GM18498 (cell line): ENCODE measurements around the gene FBXL17.

ENCODE experiments used
- ATAC-seq: cut with Tn5 transposase; IDR thresholded peaks from one replicate; pipeline ENCODE4 v1.9.1; 2021; ENCODE audit warnings: mild to moderate bottlenecking, moderate library complexity; ENCODE audit not compliant: unreplicated experiment

Gene FBXL17

GRCh38 chr5:107874795-107875194 lies 507.1 kb downstream of the FBXL17 start:
- ATAC-seq = no peak

DNA sequence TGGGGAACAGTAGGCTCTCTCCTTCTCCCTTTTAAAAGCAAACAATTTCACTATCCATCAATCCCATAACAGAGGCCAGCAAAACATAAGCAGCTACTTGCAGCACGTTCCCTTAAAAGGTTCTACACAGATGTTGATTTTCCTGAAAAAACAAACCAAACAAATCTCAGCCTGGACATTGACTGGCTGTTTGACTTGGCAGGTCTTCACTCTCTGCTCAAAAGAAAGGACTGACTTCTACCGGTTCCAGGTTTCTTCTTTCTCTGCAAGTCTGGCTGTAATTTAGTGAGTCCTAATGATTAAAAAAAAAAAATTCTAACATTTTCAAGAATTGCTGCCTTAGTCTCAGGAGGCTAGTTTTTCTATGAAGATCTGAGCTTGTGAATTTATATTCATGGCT lies 508.0 kb downstream of the FBXL17 start:
- no peak for ATAC-seq

DNA sequence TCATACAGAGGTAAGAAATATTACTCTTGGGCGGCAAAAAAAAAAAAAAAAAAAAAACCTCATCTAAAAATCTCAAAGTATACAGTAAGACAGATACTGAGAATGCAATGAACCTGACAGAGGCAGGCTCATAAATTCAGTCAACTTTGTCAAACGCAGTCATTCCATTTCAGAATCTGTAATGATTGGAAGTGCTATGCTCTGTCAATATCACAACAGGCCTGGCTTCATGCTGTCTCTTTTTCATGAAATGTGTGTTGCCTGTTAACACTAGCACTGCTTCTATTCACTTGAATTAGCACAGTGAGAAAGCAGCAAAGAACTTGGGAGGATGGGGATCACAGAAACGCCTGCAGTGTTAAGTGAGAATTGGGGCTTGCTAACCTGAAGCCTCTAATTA lies 510.9 kb downstream of the FBXL17 start:
- ATAC-seq = no peak

DNA sequence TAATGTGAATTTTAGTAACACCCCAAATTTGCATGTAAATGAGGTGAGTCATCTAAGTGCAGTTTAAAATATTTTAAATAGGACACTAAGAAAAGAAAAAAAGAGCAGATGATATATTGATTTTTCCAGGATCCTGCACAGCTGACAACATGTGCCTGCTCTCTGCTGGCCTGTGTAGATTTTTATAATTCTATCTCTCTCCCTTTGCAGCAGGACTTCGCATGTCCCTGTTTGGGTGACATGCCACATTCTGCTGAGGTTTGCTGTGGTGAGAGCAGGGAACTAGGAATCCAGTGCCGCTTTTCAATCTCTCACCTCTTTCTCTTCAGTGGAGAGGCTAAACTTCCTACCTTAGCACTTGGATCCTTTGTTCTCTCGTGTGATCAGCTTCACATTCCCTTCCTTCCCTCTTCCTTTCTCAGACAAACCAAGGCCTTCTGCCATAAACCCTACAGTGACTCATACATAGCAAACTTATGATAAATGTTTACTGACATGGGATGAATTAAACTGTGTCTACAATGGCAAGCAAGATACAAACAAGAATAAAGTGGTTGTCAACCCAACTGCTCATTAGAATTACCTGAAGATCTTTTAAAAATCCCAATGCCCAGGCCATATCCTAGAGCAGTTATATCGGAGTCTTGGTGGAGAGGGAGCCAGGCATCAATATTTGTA lies 512.3 kb downstream of the FBXL17 start:
- ATAC-seq = no peak

DNA sequence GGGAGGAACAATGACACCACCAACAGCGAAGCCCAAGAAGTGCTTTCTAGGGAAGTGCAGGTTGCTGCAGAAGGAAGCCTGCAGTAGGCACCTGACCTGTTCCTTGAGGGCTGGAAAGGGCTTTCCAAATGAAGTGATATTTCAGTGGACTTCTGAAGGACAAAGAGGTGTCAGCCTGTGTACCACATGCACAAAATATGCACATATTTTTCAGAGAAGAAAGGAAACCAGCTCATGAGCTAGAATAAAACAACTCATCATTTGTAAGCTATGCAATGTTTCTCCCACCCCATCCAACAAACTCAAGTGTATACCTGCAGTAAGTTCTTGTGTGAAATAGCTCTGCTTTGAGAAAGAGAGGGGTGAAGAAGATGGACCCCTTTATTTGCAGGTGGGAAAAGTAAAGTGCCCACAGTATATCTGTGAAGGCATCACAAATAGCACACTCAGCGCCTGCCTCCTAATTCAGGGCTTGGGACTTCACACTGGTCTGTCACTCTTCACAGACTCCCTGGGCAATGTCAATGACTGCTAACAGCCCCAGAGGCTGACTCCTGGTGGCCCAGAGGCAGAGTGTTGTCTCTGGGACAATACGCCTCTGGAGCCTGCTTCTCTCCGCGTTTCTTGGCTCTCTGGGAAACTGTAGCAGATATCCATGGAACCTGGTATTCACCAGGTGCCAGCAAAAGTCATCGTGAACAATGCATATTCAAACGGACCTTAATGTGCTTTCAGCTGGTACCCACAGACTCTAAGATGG lies 513.1 kb downstream of the FBXL17 start:
- ATAC-seq = no peak

- no peak for ATAC-seq
Observed at GRCh38 chr5:107867266-107867665, 514.6 kb downstream of the FBXL17 start.

DNA sequence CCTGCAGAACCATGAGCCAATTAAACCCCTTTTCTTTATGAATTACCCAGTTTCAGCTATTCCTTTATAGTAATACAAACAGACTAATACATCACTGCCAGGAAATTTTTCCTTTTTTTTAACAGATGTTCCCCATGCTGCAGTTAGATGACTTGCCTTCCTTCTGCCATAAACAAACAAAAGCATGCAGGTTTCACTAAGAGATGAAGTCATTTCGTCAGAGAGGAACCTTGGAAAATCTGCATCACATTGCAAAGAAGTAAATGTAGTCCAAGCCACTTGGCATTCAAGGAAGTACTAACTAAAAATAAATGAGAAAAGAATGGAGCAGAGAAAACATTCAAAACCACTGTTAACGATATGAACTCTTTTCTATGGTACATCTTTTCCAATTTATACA lies 517.1 kb downstream of the FBXL17 start:
- no peak for ATAC-seq

GRCh38 chr5:107863125-107863524 lies 518.8 kb downstream of the FBXL17 start:
- no peak for ATAC-seq

GRCh38 chr5:107861565-107861964 lies 520.3 kb downstream of the FBXL17 start:
- no peak for ATAC-seq

DNA sequence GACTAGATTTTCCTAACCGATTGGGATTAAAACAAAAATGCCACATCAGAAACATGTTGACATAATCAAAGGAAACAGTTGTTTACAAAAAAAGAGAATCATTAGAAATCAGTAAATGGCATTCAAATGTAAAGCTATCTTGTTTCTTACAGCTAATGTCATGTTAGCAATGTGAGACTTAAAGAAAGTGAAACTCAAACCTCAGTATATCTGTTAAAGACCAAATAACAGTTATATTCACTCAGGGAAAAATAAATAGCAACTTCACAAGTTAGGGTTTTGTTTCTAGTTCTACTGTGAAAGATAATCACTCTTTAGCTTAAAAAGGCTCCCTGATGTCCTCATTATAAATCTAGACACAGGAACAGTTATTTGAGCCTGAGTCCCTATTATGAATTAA lies 521.9 kb downstream of the FBXL17 start:
- peak; percentile 54 for ATAC-seq

DNA sequence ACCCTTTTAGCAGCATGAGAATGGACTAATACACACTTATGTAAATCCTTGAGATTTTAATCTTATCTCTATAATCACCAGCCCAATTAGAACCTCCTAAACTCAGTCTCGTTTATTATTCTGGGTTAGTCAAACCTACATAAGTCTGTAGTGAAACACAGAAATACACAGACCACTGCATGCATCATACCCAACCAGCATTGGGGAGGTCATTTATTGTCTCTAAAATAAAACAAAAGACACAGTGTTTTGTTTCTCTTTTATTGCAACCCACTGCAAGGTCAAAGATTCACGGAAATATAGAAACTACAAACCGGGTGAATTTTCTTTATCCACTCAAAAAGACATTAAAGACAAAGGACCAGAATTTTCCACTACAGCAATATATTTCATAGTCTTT lies 523.1 kb downstream of the FBXL17 start:
- no peak for ATAC-seq

DNA sequence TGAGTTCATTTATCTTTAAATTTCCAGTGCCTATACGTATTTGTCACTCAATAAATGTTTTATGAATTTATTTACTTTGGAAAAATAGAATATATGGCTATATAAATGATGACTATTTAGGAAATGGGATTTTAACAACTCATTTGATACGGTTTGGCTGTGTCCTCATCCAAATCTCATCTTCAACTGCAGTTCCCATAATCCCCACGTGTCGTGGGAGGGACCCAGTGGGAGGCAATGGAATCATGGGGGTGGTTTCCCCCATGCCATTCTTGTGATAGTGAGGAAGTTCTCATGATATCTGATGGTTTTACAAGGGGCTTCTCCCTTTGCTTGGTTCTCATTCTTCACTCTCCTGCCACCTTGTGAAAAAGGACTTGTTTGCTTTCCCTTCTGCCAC lies 523.6 kb downstream of the FBXL17 start:
- no peak for ATAC-seq

DNA sequence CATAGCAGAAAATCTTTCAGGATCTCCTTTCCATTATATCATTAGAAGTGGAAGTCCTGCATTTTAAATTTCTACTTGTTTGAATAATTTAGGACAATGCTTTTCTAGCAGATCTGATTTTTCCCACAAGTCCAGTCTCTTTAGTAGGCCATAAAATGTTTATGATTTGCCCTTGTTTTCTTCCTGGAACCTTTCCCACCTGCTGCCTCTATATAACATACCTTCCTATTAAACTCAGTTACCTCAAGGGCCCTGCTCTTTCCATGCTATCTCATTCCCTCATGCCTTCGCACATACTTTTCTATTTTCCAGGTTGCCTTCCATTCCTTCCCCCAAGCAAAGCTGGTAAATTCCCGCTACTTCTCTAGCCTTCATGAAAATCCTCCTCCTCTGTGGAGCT lies 524.1 kb downstream of the FBXL17 start:
- ATAC-seq = no peak

DNA sequence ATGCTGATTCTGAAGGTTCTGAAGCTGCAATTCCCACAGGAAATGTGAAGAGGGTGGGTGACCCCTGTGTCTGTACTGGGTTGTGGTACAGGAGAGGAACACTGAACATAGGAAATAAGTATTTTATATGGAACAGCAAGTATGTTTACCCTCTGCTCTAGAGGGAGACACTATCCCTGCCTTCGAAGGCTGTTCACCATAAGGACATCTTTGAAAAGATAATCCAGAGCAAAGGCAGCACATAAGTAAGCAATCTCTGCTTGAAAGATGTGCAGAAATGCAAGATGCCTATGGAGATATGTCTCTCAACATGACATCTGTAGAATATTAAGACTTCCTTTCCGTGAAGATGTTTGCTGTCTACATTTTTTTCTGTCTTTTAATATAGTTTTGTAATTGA lies 526.7 kb downstream of the FBXL17 start:
- ATAC-seq = no peak

- no peak for ATAC-seq
Observed at GRCh38 chr5:107853696-107854095, 528.2 kb downstream of the FBXL17 start.

DNA sequence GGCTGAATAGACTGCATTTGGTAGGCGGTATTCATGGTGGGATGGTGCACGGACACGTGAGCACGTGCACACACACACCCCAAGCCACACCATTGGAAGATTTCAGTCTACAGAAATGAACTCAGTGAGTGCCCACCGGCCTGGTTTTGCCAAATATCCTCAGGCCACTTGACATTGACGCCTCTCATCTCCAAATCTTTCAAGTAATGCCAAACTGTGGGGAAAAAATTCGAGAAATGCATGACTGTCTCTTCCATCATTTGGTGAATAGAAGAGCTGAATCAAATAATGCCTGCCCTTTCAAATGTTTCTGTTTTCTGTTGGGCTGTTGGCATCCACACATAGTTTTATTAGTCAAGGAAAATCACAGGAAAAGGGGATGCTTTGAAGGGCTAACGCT lies 528.9 kb downstream of the FBXL17 start:
- ATAC-seq = no peak

GRCh38 chr5:107849118-107849517 lies 532.8 kb downstream of the FBXL17 start:
- ATAC-seq = no peak

DNA sequence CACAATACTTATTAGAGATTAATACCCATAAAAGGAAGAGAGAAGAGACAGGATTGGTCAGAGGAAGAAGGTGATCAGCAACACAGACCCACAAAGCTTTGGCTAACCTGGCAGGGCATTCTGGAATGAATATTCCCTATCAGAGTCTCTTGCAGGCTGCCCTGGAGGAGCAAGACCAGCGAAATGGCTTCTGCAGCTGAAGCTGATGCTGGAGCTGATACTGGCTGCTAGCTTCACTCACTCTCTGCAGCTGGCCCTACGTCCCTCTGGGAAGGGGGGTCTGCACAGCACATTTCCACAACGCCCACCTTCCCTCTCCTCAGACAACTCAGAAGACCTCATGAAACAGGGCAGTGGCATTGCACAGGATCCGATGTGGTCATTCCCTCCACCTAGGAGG lies 541.3 kb downstream of the FBXL17 start:
- no peak for ATAC-seq

- no peak for ATAC-seq
Observed at GRCh38 chr5:107840161-107840560, 541.7 kb downstream of the FBXL17 start.

GRCh38 chr5:107835096-107835495 lies 546.8 kb downstream of the FBXL17 start:
- no peak for ATAC-seq

GRCh38 chr5:107832746-107833145 lies 549.2 kb downstream of the FBXL17 start:
- no peak for ATAC-seq

GRCh38 chr5:107831612-107832395 lies 550.1 kb downstream of the FBXL17 start:
- no peak for ATAC-seq
